ENCODE results near the gene C12orf60. TPM values are rescaled to one million over a fixed set of nuclear protein-coding genes. Genes with fewer than 3 reads are reported as not detected.

Gene C12orf60
- total RNA-seq, 1 donor from 2014 or later = 2.1 TPM

DNA sequence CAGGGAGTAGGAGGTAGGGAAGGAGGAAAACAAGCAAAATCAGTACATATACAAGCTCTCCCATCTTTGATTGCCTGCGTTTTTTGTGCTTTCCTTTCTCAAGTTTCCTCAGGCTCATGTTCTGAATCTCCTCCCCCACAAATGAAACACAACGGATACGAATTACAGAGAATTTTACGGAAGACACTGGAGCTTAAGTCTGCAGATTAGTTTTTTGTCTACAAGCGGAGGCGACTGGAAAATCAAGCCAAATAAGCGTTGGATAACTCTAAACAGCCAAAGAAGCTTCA, 804 bp upstream of the C12orf60 start:
- Histone ChIP-seq H3K27me3 (ENCODE audit: control insufficient read depth in 3 of 3, insufficient read depth in 3 of 3, low read length in 3 of 3) (no peaks in the 10 kb centered on the region), H3K27ac (ENCODE audit: low read depth, low read length) (peak overlapping the region; percentile 96), H3K4me1 (ENCODE audit: control insufficient read depth in 3 of 3, insufficient read depth in 3 of 3, low read length in 3 of 3) (peaks cover 4 to 16% (median 6%) of the 10 kb centered on the region in 3 donors), H3K9ac (ENCODE audit: low read depth in 1 of 3, low read length in 3 of 3) (peak overlapping the region; percentile 95 to 99 (median 97)), H3K36me3 (ENCODE audit: control insufficient read depth in 3 of 3, insufficient read depth in 3 of 3, low read length in 3 of 3) (peaks cover 6 to 19% (median 19%) of the 10 kb centered on the region in 3 donors), H3K9me3 (ENCODE audit: control insufficient read depth in 3 of 3, low read length in 3 of 3) (no peaks in the 10 kb centered on the region), H3K4me3 (ENCODE audit: low read length in 3 of 3) (peak overlapping the region; percentile 96 to 97 (median 96))

DNA sequence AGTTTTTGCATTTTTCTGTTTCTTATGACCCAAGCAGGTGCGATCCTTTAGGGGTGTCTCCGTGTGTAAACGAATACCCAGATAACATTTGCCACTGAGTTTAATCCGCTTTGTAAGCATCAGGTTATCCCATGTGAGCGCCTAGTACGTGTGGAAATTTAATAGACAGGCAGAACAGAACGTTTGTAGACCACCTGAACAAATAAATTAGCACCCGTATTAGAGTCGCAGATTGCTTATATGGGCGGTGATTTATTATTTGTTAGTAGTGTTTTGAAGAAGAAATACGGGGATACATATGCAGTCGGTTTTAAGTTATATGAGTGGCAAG, 325 bp downstream of the C12orf60 start:
- peaks cover 4 to 16% (median 6%) of the 10 kb centered on the region in 3 donors for H3K4me1 ChIP-seq (ENCODE audit: control insufficient read depth in 3 of 3, insufficient read depth in 3 of 3, low read length in 3 of 3)
- peak overlapping the region; percentile 96 for H3K27ac ChIP-seq (ENCODE audit: low read depth, low read length)
- peaks cover 6 to 9% (median 7%) of the 10 kb centered on the region in 3 donors for H3K36me3 ChIP-seq (ENCODE audit: control insufficient read depth in 3 of 3, insufficient read depth in 3 of 3, low read length in 3 of 3)
- peak overlapping the region; percentile 96 to 97 (median 96) for H3K4me3 ChIP-seq (ENCODE audit: low read length in 3 of 3)
- peak overlapping the region; percentile 83 to 89 (median 85) for H3K9ac ChIP-seq (ENCODE audit: low read depth in 1 of 3, low read length in 3 of 3)
- H3K27me3 ChIP-seq (ENCODE audit: control insufficient read depth in 3 of 3, insufficient read depth in 3 of 3, low read length in 3 of 3) = no peaks in the 10 kb centered on the region
- no peaks in the 10 kb centered on the region for H3K9me3 ChIP-seq (ENCODE audit: control insufficient read depth in 3 of 3, low read length in 3 of 3)

GRCh38 chr12:14810167-14810952, 6.9 kb downstream of the C12orf60 start:
- no peaks in the 10 kb centered on the region for H3K27me3 ChIP-seq (ENCODE audit: control insufficient read depth in 3 of 3, insufficient read depth in 3 of 3, low read length in 3 of 3)
- no peaks in the 10 kb centered on the region for H3K4me1 ChIP-seq (ENCODE audit: control insufficient read depth in 3 of 3, insufficient read depth in 3 of 3, low read length in 3 of 3)
- no peak overlapping the region for H3K4me3 ChIP-seq (ENCODE audit: low read length in 3 of 3)
- no peaks in the 10 kb centered on the region for H3K36me3 ChIP-seq (ENCODE audit: control insufficient read depth in 3 of 3, insufficient read depth in 3 of 3, low read length in 3 of 3)
- no peak overlapping the region for H3K27ac ChIP-seq (ENCODE audit: low read depth, low read length)
- no peaks in the 10 kb centered on the region for H3K9me3 ChIP-seq (ENCODE audit: control insufficient read depth in 3 of 3, low read length in 3 of 3)
- H3K9ac ChIP-seq (ENCODE audit: low read depth in 1 of 3, low read length in 3 of 3) = no peak overlapping the region

GRCh38 chr12:14810953-14811483, 7.5 kb downstream of the C12orf60 start:
- Histone ChIP-seq H3K27ac (ENCODE audit: low read depth, low read length) (no peak overlapping the region), H3K9me3 (ENCODE audit: control insufficient read depth in 3 of 3, low read length in 3 of 3) (no peaks in the 10 kb centered on the region), H3K27me3 (ENCODE audit: control insufficient read depth in 3 of 3, insufficient read depth in 3 of 3, low read length in 3 of 3) (no peaks in the 10 kb centered on the region), H3K4me3 (ENCODE audit: low read length in 3 of 3) (no peak overlapping the region), H3K4me1 (ENCODE audit: control insufficient read depth in 3 of 3, insufficient read depth in 3 of 3, low read length in 3 of 3) (no peaks in the 10 kb centered on the region), H3K9ac (ENCODE audit: low read depth in 1 of 3, low read length in 3 of 3) (no peak overlapping the region), H3K36me3 (ENCODE audit: control insufficient read depth in 3 of 3, insufficient read depth in 3 of 3, low read length in 3 of 3) (no peaks in the 10 kb centered on the region)

DNA sequence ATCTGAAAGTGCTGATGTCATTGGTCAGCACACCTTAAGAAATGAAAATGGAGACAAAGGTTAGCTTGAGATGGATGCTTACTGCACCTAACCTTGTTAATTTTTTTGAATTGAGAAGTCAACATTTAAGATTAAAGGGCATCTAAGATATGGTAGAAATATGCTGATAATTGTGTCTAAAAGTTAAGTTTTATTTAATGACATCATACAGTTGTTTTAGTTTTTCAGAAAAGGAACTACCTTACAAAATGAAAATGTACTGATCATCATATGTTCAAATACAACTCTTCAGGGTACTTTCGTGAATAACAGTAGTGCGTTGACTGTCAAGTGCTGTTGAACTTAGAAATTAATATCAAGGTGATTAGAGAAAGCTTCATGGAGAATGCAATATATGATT, 8.0 kb downstream of the C12orf60 start:
- Histone ChIP-seq H3K27ac (ENCODE audit: low read depth, low read length) (no peak overlapping the region), H3K9ac (ENCODE audit: low read depth in 1 of 3, low read length in 3 of 3) (no peak overlapping the region), H3K27me3 (ENCODE audit: control insufficient read depth in 3 of 3, insufficient read depth in 3 of 3, low read length in 3 of 3) (no peaks in the 10 kb centered on the region), H3K9me3 (ENCODE audit: control insufficient read depth in 3 of 3, low read length in 3 of 3) (no peaks in the 10 kb centered on the region), H3K4me3 (ENCODE audit: low read length in 3 of 3) (no peak overlapping the region), H3K4me1 (ENCODE audit: control insufficient read depth in 3 of 3, insufficient read depth in 3 of 3, low read length in 3 of 3) (no peaks in the 10 kb centered on the region), H3K36me3 (ENCODE audit: control insufficient read depth in 3 of 3, insufficient read depth in 3 of 3, low read length in 3 of 3) (no peaks in the 10 kb centered on the region)

DNA sequence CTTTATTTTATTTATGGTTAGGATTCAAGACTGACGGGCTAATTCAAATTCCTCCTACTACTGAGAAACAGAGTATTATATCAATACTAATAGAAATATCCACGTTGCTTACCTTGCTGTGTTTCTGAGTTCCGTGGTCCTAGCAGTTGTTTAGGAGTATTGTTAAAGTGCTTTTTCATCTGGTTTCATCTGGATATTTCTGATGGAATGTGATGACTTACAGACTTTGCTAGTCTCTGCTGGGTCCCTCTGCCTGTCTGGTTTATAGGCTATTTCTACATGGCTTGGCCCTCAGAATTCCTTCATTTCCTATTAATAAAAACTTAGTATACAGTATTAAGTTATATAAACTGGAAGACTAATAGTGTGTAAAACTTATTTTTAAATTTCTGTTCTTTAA, 10.5 kb downstream of the C12orf60 start, which contains the start of gene SMCO3:
SMCO3 (minus strand) TSS at position 169 of the 400 bp plus-strand sequence. CDS start 7,502 bp downstream, outside the sequence.
- Histone ChIP-seq H3K27ac (ENCODE audit: low read depth, low read length) (no peak within 1 kb of the TSS), H3K4me3 (ENCODE audit: low read length in 3 of 3) (no peak within 1 kb of the TSS), H3K9ac (ENCODE audit: low read depth in 1 of 3, low read length in 3 of 3) (no peak within 1 kb of the TSS), H3K9me3 (ENCODE audit: control insufficient read depth in 3 of 3, low read length in 3 of 3) (no peaks in the 10 kb centered on the region), H3K4me1 (ENCODE audit: control insufficient read depth in 3 of 3, insufficient read depth in 3 of 3, low read length in 3 of 3) (no peaks in the 10 kb centered on the region), H3K36me3 (ENCODE audit: control insufficient read depth in 3 of 3, insufficient read depth in 3 of 3, low read length in 3 of 3) (no peaks in the 10 kb centered on the region), H3K27me3 (ENCODE audit: control insufficient read depth in 3 of 3, insufficient read depth in 3 of 3, low read length in 3 of 3) (no peaks in the 10 kb centered on the region)

DNA sequence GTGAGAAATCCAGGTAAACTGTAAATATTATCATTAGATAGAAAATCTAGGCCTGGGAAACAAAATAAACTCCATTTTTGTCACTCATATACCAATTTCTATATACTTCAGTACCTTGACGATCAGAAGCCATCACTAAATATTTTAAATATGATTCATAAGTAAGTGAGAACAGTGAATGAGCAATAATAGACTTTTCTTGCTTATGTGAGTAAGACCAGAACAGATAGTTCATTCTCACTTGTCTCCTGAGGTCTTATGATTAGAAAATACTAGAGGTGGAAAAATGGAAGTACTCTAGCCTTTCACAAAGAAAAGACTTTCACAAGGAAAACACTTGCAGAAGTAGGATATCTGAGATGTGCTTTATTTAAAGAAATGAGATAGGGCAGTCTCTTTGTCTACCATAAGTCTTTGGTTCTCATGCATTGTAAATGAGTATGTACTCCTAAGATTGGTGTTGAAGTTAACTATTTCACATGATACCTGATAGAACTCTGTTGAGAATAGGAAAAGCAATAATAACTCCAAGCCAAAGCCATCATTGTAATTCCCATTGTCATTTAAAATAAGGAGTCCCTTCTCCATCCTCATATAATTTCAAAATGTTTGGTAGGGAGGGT, 20.7 kb downstream of the C12orf60 start:
- H3K4me3 ChIP-seq (ENCODE audit: low read length in 3 of 3) = no peak overlapping the region
- no peaks in the 10 kb centered on the region for H3K36me3 ChIP-seq (ENCODE audit: control insufficient read depth in 3 of 3, insufficient read depth in 3 of 3, low read length in 3 of 3)

GRCh38 chr12:14825256-14825655, 21.8 kb downstream of the C12orf60 start:
- no peak overlapping the region for H3K9ac ChIP-seq (ENCODE audit: low read depth in 1 of 3, low read length in 3 of 3)
- H3K4me1 ChIP-seq (ENCODE audit: control insufficient read depth in 3 of 3, insufficient read depth in 3 of 3, low read length in 3 of 3) = no peaks in the 10 kb centered on the region
- no peak overlapping the region for H3K27ac ChIP-seq (ENCODE audit: low read depth, low read length)
- no peak overlapping the region for H3K4me3 ChIP-seq (ENCODE audit: low read length in 3 of 3)
- no peaks in the 10 kb centered on the region for H3K9me3 ChIP-seq (ENCODE audit: control insufficient read depth in 3 of 3, low read length in 3 of 3)
- H3K27me3 ChIP-seq (ENCODE audit: control insufficient read depth in 3 of 3, insufficient read depth in 3 of 3, low read length in 3 of 3) = no peaks in the 10 kb centered on the region
- no peaks in the 10 kb centered on the region for H3K36me3 ChIP-seq (ENCODE audit: control insufficient read depth in 3 of 3, insufficient read depth in 3 of 3, low read length in 3 of 3)

More for the DNA sequence above, 20.7 kb downstream of the C12orf60 start:
- H3K9ac ChIP-seq (ENCODE audit: low read depth in 1 of 3, low read length in 3 of 3) = no peak overlapping the region
- no peaks in the 10 kb centered on the region for H3K4me1 ChIP-seq (ENCODE audit: control insufficient read depth in 3 of 3, insufficient read depth in 3 of 3, low read length in 3 of 3)
- H3K9me3 ChIP-seq (ENCODE audit: control insufficient read depth in 3 of 3, low read length in 3 of 3) = no peaks in the 10 kb centered on the region
- H3K27ac ChIP-seq (ENCODE audit: low read depth, low read length) = no peak overlapping the region
- no peaks in the 10 kb centered on the region for H3K27me3 ChIP-seq (ENCODE audit: control insufficient read depth in 3 of 3, insufficient read depth in 3 of 3, low read length in 3 of 3)

DNA sequence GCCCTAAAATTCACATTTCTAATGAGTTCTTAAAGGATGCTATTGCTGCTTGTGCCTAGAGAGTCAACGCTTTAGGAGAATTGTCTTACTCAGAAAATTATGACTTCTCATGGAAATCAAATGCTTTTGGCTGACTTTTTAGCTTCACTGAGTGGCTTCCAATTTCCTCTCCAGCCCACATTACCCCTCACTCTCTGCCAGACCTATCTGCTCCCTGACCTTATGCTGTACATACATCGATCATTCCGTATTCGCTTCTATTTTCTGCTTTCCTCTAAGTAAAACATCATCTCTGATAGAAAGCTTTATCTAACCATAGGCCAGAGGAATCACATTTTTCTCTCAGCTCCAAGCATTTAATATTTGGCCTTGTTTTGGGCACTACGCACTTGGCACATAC, 23.0 kb downstream of the C12orf60 start:
- H3K27me3 ChIP-seq (ENCODE audit: control insufficient read depth in 3 of 3, insufficient read depth in 3 of 3, low read length in 3 of 3) = no peaks in the 10 kb centered on the region
- H3K4me1 ChIP-seq (ENCODE audit: control insufficient read depth in 3 of 3, insufficient read depth in 3 of 3, low read length in 3 of 3) = no peaks in the 10 kb centered on the region
- H3K9ac ChIP-seq (ENCODE audit: low read depth in 1 of 3, low read length in 3 of 3) = no peak overlapping the region
- H3K9me3 ChIP-seq (ENCODE audit: control insufficient read depth in 3 of 3, low read length in 3 of 3) = no peaks in the 10 kb centered on the region
- no peak overlapping the region for H3K4me3 ChIP-seq (ENCODE audit: low read length in 3 of 3)
- H3K36me3 ChIP-seq (ENCODE audit: control insufficient read depth in 3 of 3, insufficient read depth in 3 of 3, low read length in 3 of 3) = no peaks in the 10 kb centered on the region
- peak overlapping the region; percentile 1 for H3K27ac ChIP-seq (ENCODE audit: low read depth, low read length)

- H3K27me3 ChIP-seq (ENCODE audit: control insufficient read depth in 3 of 3, insufficient read depth in 3 of 3, low read length in 3 of 3) = no peaks in the 10 kb centered on the region
- no peaks in the 10 kb centered on the region for H3K36me3 ChIP-seq (ENCODE audit: control insufficient read depth in 3 of 3, insufficient read depth in 3 of 3, low read length in 3 of 3)
- H3K4me1 ChIP-seq (ENCODE audit: control insufficient read depth in 3 of 3, insufficient read depth in 3 of 3, low read length in 3 of 3) = no peaks in the 10 kb centered on the region
- H3K9ac ChIP-seq (ENCODE audit: low read depth in 1 of 3, low read length in 3 of 3) = no peak overlapping the region
- no peak overlapping the region for H3K4me3 ChIP-seq (ENCODE audit: low read length in 3 of 3)
- no peaks in the 10 kb centered on the region for H3K9me3 ChIP-seq (ENCODE audit: control insufficient read depth in 3 of 3, low read length in 3 of 3)
- H3K27ac ChIP-seq (ENCODE audit: low read depth, low read length) = peak overlapping the region; percentile 1
These were observed 23.6 kb downstream of the C12orf60 start for GRCh38 chr12:14827043-14827442.
